A375 (cell line): ENCODE data around the gene SBF2. TPM values are rescaled to one million over a fixed set of nuclear protein-coding genes. Genes with fewer than 3 reads are reported as not detected.

Source experiments
- small RNA-seq: library from RNA; depleted of rRNA; stranded (forward); fragments of <200 nt; gene quantifications from one replicate; pipeline ENCODE3, GENCODE V24; 2014
- total RNA-seq: library from RNA; depleted of rRNA; stranded (reverse); fragments of >200 nt; shearing (Covaris generic); gene quantifications from 2 replicates; pipeline ENCODE4 v1.2.3, GENCODE V29; 2014; rRNA removed

Gene SBF2
- 19.4 and 28.1 TPM in 2 replicates for total RNA-seq

DNA sequence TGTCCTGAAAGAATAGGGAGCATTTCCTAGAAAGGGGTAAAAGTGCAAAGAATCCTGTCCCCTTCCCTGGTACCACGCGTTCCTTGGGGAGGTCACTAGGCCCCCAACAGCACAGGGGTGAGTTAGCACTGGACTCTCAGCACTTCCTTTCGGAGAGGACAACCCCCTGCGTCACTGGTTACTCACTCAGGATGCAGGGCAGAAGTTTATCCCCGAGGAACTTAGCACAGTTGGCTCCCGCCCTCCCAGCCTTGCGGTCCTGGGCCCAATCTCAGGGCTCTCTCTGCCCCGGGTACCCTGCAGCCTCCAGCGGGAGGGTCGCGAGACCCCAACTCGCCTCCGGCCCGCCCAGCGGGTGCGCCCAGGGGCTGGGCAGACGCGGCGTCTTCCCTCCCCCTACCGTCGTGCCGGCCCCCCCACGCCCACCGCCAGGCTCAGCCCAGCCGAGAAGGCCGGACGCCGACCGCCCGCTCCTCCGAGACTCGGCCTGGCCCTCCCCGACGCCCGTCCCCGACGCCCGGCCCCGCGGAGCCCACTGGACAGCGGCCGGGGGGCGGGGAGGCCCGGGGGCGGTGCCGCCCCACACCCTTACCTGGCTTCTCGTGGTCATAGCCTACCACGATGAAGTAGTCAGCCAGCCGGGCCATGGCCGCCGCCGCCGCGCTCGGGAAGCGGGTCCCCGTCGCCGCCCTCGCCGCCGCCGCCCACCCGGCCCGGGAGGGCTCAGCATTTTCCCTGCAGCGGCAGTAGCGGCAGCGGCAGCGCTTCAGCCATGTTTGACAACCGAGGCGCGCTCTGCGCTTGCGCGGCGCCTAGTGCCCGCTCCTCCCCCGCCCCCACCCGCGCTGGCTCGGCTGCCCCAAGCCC, at the start of gene SBF2:
Gene SBF2, minus strand, starts transcription at position 797 of the 867 bp plus-strand sequence. Its CDS starts 150 bp downstream, at position 647.

GRCh38 chr11:10304495-10305261, 10.7 kb upstream of the SBF2 start, which contains the start of gene ADM:
Gene ADM (plus strand): TSS chr11:10305073. CDS start chr11:10305701, 628 bp downstream.

Small RNA genes within 50 kb of the gene (small RNA-seq; reads per million reads assigned to genes)
- gene AC080023.2: not detected
- gene RNU7-28P: not detected

Other genes with a start within 250 kb of the SBF2 start
- gene ADM, start 10.9 kb upstream of the SBF2 start, total RNA-seq: 32.0 and 35.6 TPM in 2 replicates
- 0.53 and 2.0 TPM in 2 replicates for gene AMPD3, start 161.0 kb upstream of the SBF2 start, total RNA-seq
- 5.6 TPM in 2 replicates for gene RNF141, start 247.0 kb upstream of the SBF2 start, total RNA-seq